C4-2B (cell line): ENCODE results near the gene ZDHHC18.
"Not testable (repeated sequence)": the region's sequence is repeated elsewhere in the genome, so short reads cannot be mapped to it uniquely, and the experiment has no call there.

Experiments
- H3K27ac ChIP-seq: fragments of 450-650 bp; 2 replicates; pipeline ENCODE4 v1.5.1; 2017
- ZFX ChIP-seq: fragments of 450-650 bp; IDR thresholded peaks from 2 replicates; pipeline ENCODE4 v1.6.1; 2017
- TF ChIP-seq, protein P1 (sequence below): fragments of 450-650 bp; conservative IDR thresholded peaks from 2 replicates; pipeline ENCODE4 v1.5.1; 2017; ENCODE audit warnings: mild to moderate bottlenecking

Gene ZDHHC18

GRCh38 chr1:26794391-26794790, 32.1 kb upstream of the ZDHHC18 start:
- TF ChIP-seq ZFX: no peak
- TF ChIP-seq, protein P1, sequence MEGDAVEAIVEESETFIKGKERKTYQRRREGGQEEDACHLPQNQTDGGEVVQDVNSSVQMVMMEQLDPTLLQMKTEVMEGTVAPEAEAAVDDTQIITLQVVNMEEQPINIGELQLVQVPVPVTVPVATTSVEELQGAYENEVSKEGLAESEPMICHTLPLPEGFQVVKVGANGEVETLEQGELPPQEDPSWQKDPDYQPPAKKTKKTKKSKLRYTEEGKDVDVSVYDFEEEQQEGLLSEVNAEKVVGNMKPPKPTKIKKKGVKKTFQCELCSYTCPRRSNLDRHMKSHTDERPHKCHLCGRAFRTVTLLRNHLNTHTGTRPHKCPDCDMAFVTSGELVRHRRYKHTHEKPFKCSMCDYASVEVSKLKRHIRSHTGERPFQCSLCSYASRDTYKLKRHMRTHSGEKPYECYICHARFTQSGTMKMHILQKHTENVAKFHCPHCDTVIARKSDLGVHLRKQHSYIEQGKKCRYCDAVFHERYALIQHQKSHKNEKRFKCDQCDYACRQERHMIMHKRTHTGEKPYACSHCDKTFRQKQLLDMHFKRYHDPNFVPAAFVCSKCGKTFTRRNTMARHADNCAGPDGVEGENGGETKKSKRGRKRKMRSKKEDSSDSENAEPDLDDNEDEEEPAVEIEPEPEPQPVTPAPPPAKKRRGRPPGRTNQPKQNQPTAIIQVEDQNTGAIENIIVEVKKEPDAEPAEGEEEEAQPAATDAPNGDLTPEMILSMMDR: no peak
- no peak overlapping the region for H3K27ac ChIP-seq

- no peak for TF ChIP-seq ZFX
- TF ChIP-seq, protein P1: no peak
- no peak overlapping the region for H3K27ac ChIP-seq
Observed at GRCh38 chr1:26797627-26798026, 28.9 kb upstream of the ZDHHC18 start.

DNA sequence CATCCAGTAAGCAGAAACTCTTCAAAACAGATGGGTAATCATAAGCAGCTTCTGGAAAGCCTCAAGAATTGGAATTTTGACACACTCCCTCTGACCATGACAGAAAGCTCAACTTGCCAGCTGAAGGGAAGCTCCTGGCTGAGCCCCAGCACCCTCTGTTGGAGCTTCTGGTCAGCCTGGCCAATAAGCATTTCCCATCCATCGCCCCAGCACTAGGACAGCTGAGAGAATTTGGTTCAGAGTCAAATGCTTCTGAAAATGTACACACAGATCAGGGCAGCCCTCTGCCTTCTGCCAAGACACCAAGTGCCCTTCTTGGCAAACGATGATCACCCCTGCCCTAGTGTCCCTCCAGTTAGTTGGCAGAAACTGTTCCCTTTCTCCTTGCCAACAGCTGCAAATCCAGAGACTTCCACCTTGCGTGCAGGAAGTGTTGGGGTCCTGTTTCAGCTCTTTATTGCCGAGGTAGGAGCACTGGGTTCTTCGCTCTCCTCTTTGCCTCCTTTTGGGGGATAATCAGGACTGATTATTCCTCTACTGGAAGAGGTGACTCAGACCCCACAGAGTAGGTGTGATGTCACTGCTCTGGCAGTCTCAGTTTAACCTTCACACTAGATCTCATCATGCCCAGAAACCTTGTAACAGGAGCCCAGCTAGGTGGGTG, 26.9 kb upstream of the ZDHHC18 start:
- H3K27ac ChIP-seq: peak overlapping the region; percentile 71
- TF ChIP-seq ZFX: no peak
- TF ChIP-seq, protein P1: no peak

DNA sequence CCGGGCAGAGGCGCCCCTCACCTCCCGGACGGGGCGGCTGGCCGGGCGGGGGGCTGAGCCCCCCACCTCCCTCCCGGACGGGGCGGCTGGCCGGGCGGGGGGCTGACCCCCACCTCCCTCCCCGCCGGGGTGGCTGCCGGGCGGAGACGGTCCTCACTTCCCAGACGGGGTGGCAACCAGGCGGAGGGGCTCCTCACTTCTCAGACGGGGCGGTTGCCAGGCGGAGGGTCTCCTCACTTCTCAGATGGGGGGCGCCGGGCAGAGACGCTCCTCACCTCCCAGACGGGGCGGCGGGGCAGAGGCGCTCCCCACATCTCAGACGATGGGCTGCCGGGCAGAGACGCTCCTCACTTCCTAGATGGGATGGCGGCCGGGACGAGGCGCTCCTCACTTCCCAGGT, 22.6 kb upstream of the ZDHHC18 start:
- H3K27ac ChIP-seq: not testable (repeated sequence)

DNA sequence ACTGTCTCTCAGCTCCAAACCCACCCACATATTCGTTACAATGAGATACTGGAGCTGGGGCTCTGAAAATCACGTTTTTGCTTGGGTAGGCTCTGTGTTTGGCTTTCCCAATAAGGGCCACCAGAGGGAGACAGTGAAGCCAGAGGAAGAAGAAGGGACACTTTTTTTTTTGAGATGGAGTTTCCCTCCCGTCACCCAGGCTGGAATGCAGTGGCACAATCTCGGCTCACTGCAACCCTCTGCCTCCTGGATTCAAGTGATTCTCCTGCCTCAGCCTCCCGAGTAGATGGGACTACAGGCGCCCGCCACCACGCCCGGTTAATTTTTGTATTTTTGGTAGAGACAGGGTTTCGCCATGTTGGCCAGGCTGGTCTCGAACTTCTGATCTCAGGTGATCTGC, 16.4 kb upstream of the ZDHHC18 start:
- TF ChIP-seq, protein P1: peak; percentile 86
- H3K27ac ChIP-seq: not testable (repeated sequence)

- no peak overlapping the region for H3K27ac ChIP-seq
- TF ChIP-seq, protein P1: no peak
- no peak for TF ChIP-seq ZFX
Observed at GRCh38 chr1:26811057-26811456, 15.4 kb upstream of the ZDHHC18 start.

GRCh38 chr1:26811708-26812107, 14.8 kb upstream of the ZDHHC18 start:
- no peak for TF ChIP-seq ZFX
- TF ChIP-seq, protein P1: no peak
- no peak overlapping the region for H3K27ac ChIP-seq

DNA sequence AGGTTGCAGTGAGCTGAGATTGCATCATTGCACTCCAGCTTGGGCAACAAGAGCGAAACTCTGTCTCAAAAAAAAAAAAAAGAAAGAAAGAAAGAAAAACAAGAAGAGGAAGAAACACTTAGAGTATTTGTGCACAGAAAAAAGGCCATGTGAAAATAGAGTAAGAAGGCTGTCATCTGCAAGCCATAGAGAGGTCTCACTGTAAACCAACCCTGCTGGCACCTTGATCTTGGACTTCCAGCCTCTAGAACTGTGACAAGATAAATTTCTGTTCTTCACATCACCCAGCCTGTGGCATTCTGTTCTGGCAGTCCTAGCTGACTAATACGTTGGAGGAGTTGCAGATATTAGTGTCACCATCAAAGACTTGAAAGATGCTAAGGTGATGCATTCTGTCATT, 12.1 kb upstream of the ZDHHC18 start:
- TF ChIP-seq, protein P1: no peak
- no peak for TF ChIP-seq ZFX
- no peak overlapping the region for H3K27ac ChIP-seq
